GM18502 (cell line): ENCODE data around the gene PCP4.

Experiments used
- ATAC-seq: cut with Tn5 transposase; IDR thresholded peaks from one replicate; pipeline ENCODE4 v1.9.1; 2021; ENCODE audit warnings: mild to moderate bottlenecking; ENCODE audit not compliant: unreplicated experiment, poor library complexity

The PCP4 gene

GRCh38 chr21:39913706-39914305, 46.6 kb downstream of the PCP4 start:
- ATAC-seq: no peak

- no peak for ATAC-seq
Measured at GRCh38 chr21:39915881-39916280, 48.6 kb downstream of the PCP4 start.

GRCh38 chr21:39918558-39918957, 51.3 kb downstream of the PCP4 start:
- ATAC-seq: no peak

GRCh38 chr21:39923476-39923875, 56.2 kb downstream of the PCP4 start:
- ATAC-seq: no peak

GRCh38 chr21:39924577-39925308, 57.5 kb downstream of the PCP4 start:
- no peak for ATAC-seq

- ATAC-seq: no peak
Measured at GRCh38 chr21:39927304-39927886, 60.2 kb downstream of the PCP4 start.

GRCh38 chr21:39932335-39932734, 65.1 kb downstream of the PCP4 start:
- ATAC-seq: no peak

- no peak for ATAC-seq
Measured at GRCh38 chr21:39934895-39935294, 67.7 kb downstream of the PCP4 start.

GRCh38 chr21:39935716-39936115, 68.5 kb downstream of the PCP4 start:
- ATAC-seq: no peak

- no peak for ATAC-seq
Measured at GRCh38 chr21:39938086-39938625, 70.9 kb downstream of the PCP4 start.

- no peak for ATAC-seq
Measured at GRCh38 chr21:39946199-39946598, 79.0 kb downstream of the PCP4 start.

GRCh38 chr21:39947031-39947430, 79.8 kb downstream of the PCP4 start:
- no peak for ATAC-seq

- no peak for ATAC-seq
Measured at GRCh38 chr21:39951183-39952101, 84.2 kb downstream of the PCP4 start.

GRCh38 chr21:39952265-39952664, 85.0 kb downstream of the PCP4 start:
- ATAC-seq: no peak

GRCh38 chr21:39954570-39954969, 87.3 kb downstream of the PCP4 start:
- no peak for ATAC-seq

- no peak for ATAC-seq
Measured at GRCh38 chr21:39955326-39955725, 88.1 kb downstream of the PCP4 start.

- no peak for ATAC-seq
Measured at GRCh38 chr21:39956586-39956985, 89.3 kb downstream of the PCP4 start.

- ATAC-seq: no peak
Measured at GRCh38 chr21:39958731-39959130, 91.5 kb downstream of the PCP4 start.

- ATAC-seq: no peak
Measured at GRCh38 chr21:39961251-39961650, 94.0 kb downstream of the PCP4 start.

GRCh38 chr21:39965026-39965425, 97.8 kb downstream of the PCP4 start:
- ATAC-seq: no peak
